CD4-positive, alpha-beta T cell (primary cell): ENCODE measurements around the gene HJURP. TPM values are rescaled to one million over a fixed set of nuclear protein-coding genes. Genes with fewer than 3 reads are reported as not detected.

Experiments
- ATAC-seq: fragments of 200-7000 bp; cut with Tn5 transposase; one replicate; pipeline ENCODE4 v1.10.0; 2022; ENCODE audit warnings: mild to moderate bottlenecking; ENCODE audit not compliant: poor library complexity
- CTCF ChIA-PET: fragments of 350-600 bp; sonication (Branson Sonifier 250); formaldehyde crosslinking; loops from one replicate; lab custom pipeline; 2021; ENCODE audit warnings: antibody characterized with exemption, inconsistent platforms; lab: Charles Lee
- POLR2A ChIA-PET: fragments of 350-600 bp; sonication (Branson Sonifier 250); formaldehyde crosslinking; loops from one replicate; lab custom pipeline; 2021; ENCODE audit warnings: antibody characterized with exemption, inconsistent platforms; lab: Charles Lee
- DNase-seq, 14 experiments: peaks; one replicate each; pipeline ENCODE4 v3.0.0-alpha.2; 2013 to 2020; ENCODE audit warnings: mixed read lengths in 2 of 14
- H3K27ac ChIP-seq, 2 donors: one replicate each; pipeline versions ENCODE4 v1.5.1 to v1.7.0; 2013; ENCODE audit warnings: low read length in 2 of 2, low read depth in 1 of 2, mild to moderate bottlenecking in 1 of 2
- H3K27me3 ChIP-seq, 2 experiments: 1 replicate in 1 of 2; 2 replicates in 1 of 2; pipeline versions ENCODE4 v1.6.1 to v1.7.0; 2013; ENCODE audit warnings: low read length in 2 of 2, control low read depth in 1 of 2, mild to moderate bottlenecking in 1 of 2, moderate library complexity in 1 of 2; ENCODE audit not compliant: insufficient read depth in 2 of 2, control insufficient read depth in 1 of 2
- H3K36me3 ChIP-seq: one replicate; pipeline ENCODE4 v1.6.1; 2013; ENCODE audit warnings: low read length, control low read depth; ENCODE audit not compliant: insufficient read depth
- H3K4me1 ChIP-seq: one replicate; pipeline ENCODE4 v1.6.1; 2013; ENCODE audit warnings: low read length, control low read depth; ENCODE audit not compliant: insufficient read depth
- H3K4me3 ChIP-seq: one replicate; pipeline ENCODE4 v1.5.1; 2013; ENCODE audit warnings: mild to moderate bottlenecking, low read length, moderate library complexity
- H3K9me3 ChIP-seq, 2 experiments: 1 replicate in 1 of 2; 2 replicates in 1 of 2; pipeline versions ENCODE4 v1.6.1 to v1.7.0; 2013; ENCODE audit warnings: low read length in 2 of 2, mild to moderate bottlenecking in 2 of 2, control low read depth in 1 of 2, moderate library complexity in 1 of 2; ENCODE audit not compliant: control insufficient read depth in 1 of 2, insufficient read depth in 1 of 2
- H3K27ac Mint-ChIP-seq: one replicate; pipeline ENCODE4 v1.8.0; 2020; ENCODE audit warnings: mixed read lengths
- H3K27me3 Mint-ChIP-seq: one replicate; pipeline ENCODE4 v1.8.0; 2021; ENCODE audit warnings: mixed read lengths
- H3K36me3 Mint-ChIP-seq: one replicate; pipeline ENCODE4 v1.8.0; 2021; ENCODE audit warnings: low read depth, mixed read lengths
- H3K4me1 Mint-ChIP-seq: one replicate; pipeline ENCODE4 v1.8.0; 2021; ENCODE audit warnings: low read depth, mixed read lengths
- H3K4me3 Mint-ChIP-seq: one replicate; pipeline ENCODE4 v1.8.0; 2020; ENCODE audit warnings: mild to moderate bottlenecking, mixed read lengths
- H3K9me3 Mint-ChIP-seq: one replicate; pipeline ENCODE4 v1.8.0; 2020; ENCODE audit warnings: mixed read lengths
- intact Hi-C, 2 experiments: fragments of 100-400 bp; cut with DNase I in 1 of 2; cut with micrococcal nuclease in 1 of 2; formaldehyde crosslinking; loops; one replicate each; pipeline versions ENCODE4 v1.15.1 to v1.9.0; 2023 to 2025; cut with DNase I, micrococcal nuclease
- total RNA-seq, 174 experiments: library from RNA in 2 of 174; stranded (reverse) in 2 of 174; gene quantifications; one replicate each; pipeline ENCODE4 v1.2.3 and lab custom pipeline; 2021 to 2026
- TF ChIP-seq, protein P1 (sequence below): fragments of 200-600 bp; IDR thresholded peaks from one replicate; pipeline ENCODE4 v1.8.0; 2022; ENCODE audit warnings: antibody characterized with exemption, mild to moderate bottlenecking

Gene HJURP
- total RNA-seq, 2 experiments from 2014 or later: 0.22 to 0.25 TPM

DNA sequence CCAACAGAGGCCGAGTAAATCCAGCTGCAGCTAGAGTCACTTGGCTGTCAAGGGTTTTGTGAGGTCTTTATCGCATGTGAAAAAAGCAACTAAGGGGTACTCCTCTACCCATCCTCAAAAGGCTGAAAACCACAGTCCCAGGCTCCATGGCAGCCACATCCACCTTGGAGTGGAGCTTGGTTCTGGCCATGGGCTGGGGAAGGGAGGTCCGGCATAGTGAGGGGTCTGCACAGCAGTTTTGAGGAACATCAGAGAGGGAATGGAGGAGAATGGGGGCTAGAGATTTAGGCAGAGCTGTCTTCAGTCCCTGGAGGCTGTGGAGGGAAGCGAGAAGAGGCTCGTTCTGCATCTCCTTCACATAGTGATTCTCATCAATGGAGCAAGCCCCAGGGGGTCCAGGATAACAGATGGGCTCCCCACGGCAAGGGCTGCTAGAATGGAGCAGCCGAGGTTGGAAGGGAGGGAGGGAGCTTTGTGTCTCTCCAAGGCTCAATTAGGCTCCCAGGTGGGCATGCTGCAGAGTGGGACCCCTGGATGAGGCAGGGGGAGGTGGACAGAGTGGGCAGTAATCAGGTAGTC, 55.2 kb downstream of the HJURP start:
- Mint-ChIP-seq H3K36me3 (no peaks in the 10 kb centered on the region), H3K4me3 (no peak overlapping the region), H3K9me3 (peaks cover 4% of the 10 kb centered on the region), H3K4me1 (no peaks in the 10 kb centered on the region), H3K27me3 (peaks cover 11% of the 10 kb centered on the region), H3K27ac (no peak overlapping the region)
- ChIA-PET CTCF (no interaction called here), POLR2A (no interaction called here)
- no peaks in the 10 kb centered on the region for H3K4me1 ChIP-seq
- no peaks in the 10 kb centered on the region for H3K36me3 ChIP-seq
- H3K27me3 ChIP-seq: peaks cover 0 to 3% of the 10 kb centered on the region in 2 experiments
- no peak overlapping the region for H3K27ac ChIP-seq
- no peaks in the 10 kb centered on the region for H3K9me3 ChIP-seq
- DNase-seq (peak in 1 of 14 experiments; percentile 25), ATAC-seq (no peak)
- TF ChIP-seq, protein P1, sequence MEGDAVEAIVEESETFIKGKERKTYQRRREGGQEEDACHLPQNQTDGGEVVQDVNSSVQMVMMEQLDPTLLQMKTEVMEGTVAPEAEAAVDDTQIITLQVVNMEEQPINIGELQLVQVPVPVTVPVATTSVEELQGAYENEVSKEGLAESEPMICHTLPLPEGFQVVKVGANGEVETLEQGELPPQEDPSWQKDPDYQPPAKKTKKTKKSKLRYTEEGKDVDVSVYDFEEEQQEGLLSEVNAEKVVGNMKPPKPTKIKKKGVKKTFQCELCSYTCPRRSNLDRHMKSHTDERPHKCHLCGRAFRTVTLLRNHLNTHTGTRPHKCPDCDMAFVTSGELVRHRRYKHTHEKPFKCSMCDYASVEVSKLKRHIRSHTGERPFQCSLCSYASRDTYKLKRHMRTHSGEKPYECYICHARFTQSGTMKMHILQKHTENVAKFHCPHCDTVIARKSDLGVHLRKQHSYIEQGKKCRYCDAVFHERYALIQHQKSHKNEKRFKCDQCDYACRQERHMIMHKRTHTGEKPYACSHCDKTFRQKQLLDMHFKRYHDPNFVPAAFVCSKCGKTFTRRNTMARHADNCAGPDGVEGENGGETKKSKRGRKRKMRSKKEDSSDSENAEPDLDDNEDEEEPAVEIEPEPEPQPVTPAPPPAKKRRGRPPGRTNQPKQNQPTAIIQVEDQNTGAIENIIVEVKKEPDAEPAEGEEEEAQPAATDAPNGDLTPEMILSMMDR: no peak
- H3K4me3 ChIP-seq: no peak overlapping the region
- intact Hi-C loops: no loop called here

DNA sequence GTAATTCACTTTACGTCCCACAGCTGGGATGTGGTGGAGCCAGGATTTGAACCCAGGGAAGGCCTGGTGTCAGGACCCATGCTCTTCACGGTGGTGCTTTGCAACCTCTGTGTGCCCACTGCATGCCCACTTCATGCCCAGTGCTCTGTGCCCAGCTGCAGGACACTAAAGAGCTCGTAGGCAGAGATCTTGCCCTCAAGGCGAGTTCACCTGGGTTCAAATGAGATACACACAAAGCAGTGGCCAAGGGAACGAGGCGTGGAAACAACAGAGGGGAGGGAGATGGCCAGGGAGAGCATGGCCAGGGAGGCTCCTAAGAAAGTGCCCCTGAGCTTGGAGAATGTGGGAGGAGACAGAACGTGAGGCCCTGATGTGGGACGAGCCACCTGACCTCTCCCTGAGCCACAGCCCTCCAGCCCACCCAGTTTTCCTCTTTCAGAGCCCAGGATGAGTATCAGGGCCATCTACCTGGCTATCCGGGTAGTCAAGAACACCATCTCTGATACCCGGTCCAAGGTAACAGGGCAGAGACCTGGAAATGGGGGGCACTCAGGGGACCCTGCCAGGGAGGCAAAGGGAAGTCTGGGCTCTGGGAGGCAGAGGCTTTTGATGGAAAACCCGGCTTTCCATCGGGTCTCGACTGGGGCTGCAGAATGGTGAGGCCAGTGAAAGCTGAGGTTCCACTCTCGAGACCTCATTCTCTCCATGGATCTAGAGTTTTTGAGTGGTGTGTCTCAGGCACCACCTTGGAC, 55.8 kb downstream of the HJURP start:
- Histone ChIP-seq H3K4me3 (no peak overlapping the region), H3K9me3 (no peaks in the 10 kb centered on the region), H3K27ac (no peak overlapping the region), H3K4me1 (no peaks in the 10 kb centered on the region), H3K36me3 (no peaks in the 10 kb centered on the region), H3K27me3 (peaks cover 0 to 3% of the 10 kb centered on the region in 2 experiments)
- Mint-ChIP-seq H3K27ac (no peak overlapping the region), H3K4me1 (no peaks in the 10 kb centered on the region), H3K36me3 (no peaks in the 10 kb centered on the region), H3K27me3 (peaks cover 7% of the 10 kb centered on the region), H3K9me3 (peaks cover 4% of the 10 kb centered on the region), H3K4me3 (no peak overlapping the region)
- TF ChIP-seq, protein P1: no peak
- no peak for ATAC-seq
- CTCF ChIA-PET: no interaction called here
- DNase-seq: no peak
- intact Hi-C loops: no loop called here
- POLR2A ChIA-PET: no interaction called here

DNA sequence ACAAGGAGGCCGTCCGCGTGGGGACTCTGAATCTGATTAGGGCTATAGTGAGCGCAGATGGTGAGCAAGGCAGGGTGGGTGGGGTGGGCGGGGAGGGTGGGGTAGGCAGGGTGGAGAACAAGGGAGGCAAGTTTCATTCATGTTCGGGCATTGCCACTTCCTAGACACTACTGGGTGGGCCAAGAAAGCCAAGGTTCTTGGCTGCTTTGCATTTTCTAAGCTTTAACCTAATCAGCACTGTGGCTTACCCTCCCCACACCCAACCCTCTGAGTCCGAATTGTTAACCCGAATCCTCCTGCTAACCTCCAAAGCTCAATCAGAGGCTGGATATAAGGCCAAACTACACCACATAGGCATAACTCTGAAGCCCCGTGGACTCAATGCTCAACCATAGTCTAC, 58.1 kb downstream of the HJURP start:
- POLR2A ChIA-PET: no interaction called here
- TF ChIP-seq, protein P1: no peak
- no peaks in the 10 kb centered on the region for H3K36me3 ChIP-seq
- H3K27me3 ChIP-seq: no peaks in the 10 kb centered on the region
- H3K9me3 ChIP-seq: no peaks in the 10 kb centered on the region
- CTCF ChIA-PET: no interaction called here
- no peaks in the 10 kb centered on the region for H3K4me1 Mint-ChIP-seq
- H3K4me3 Mint-ChIP-seq: no peak overlapping the region
- H3K27me3 Mint-ChIP-seq: no peaks in the 10 kb centered on the region
- H3K4me3 ChIP-seq: no peak overlapping the region
- H3K27ac Mint-ChIP-seq: no peak overlapping the region
- H3K36me3 Mint-ChIP-seq: no peaks in the 10 kb centered on the region
- H3K27ac ChIP-seq: no peak overlapping the region
- intact Hi-C loops: no loop called here
- DNase-seq: no peak
- peaks cover 4% of the 10 kb centered on the region for H3K9me3 Mint-ChIP-seq
- ATAC-seq: no peak
- H3K4me1 ChIP-seq: no peaks in the 10 kb centered on the region
